C4-2B (cell line): ENCODE measurements around the gene L3MBTL4.

Source experiments
- CTCF ChIP-seq: fragments of 450-650 bp; conservative IDR thresholded peaks from 2 replicates; pipeline ENCODE4 v1.5.1; 2017; ENCODE audit warnings: mild to moderate bottlenecking
- ZFX ChIP-seq: fragments of 450-650 bp; IDR thresholded peaks from 2 replicates; pipeline ENCODE4 v1.6.1; 2017

- no peak for TF ChIP-seq CTCF
- TF ChIP-seq ZFX, result no peak
Observed at GRCh38 chr18:6031002-6031401, 383.7 kb downstream of the L3MBTL4 start.
